ENCODE results near the gene COX7A2L. TPM values are rescaled to one million over a fixed set of nuclear protein-coding genes. Genes with fewer than 3 reads are reported as not detected.

COX7A2L gene
- total and polyA plus RNA-seq, 4 donors, result 55.0 to 102 (median 77.0) TPM

DNA sequence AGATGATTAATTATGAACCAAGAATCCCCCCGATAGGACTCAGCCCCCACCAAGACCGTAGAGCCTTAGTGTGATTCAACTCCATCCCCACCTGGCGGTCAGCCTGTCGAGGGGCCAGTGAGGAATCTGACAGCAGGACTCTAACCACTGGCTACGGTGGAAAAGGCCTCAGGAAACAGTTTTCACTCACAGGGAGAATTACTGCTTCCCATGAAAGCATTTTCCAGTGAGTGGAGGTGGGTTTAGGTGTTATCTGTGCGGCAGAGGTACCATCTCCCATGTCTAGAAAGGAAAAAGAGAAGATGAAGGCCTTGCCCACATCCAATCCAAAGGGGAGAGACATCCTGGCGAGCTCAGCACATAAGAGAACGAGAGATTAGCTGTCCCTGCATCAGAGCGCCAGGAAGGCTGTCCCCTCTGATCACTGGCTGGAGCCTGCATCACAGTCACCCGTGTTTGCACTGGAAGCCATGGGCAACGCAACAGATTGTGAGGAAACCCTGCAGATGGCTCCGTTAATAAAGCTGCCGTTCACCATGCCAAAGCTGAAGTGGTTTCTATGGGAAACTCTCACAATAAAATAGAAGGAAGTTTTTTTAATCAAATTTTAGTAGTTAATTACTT is 22.3 kb downstream of the COX7A2L start:
- Histone ChIP-seq H3K4me1 (ENCODE audit: control insufficient read depth in 4 of 4, insufficient read depth in 4 of 4, low read length in 3 of 4) (peaks cover 0 to 14% (median 6%) of the 10 kb centered on the region in 4 donors), H3K36me3 (ENCODE audit: control insufficient read depth in 4 of 4, insufficient read depth in 3 of 4, low read depth in 1 of 4, low read length in 3 of 4) (peaks cover 7 to 19% (median 8%) of the 10 kb centered on the region in 4 donors), H3K9me3 (ENCODE audit: control insufficient read depth in 4 of 4, low read length in 3 of 4) (no peaks in the 10 kb centered on the region), H3K4me3 (ENCODE audit: low read depth in 1 of 3, low read length in 3 of 3) (no peak overlapping the region), H3K27ac (ENCODE audit: low read depth in 1 of 2, low read length in 2 of 2) (no peak overlapping the region), H3K27me3 (ENCODE audit: control insufficient read depth in 4 of 4, insufficient read depth in 4 of 4, low read length in 3 of 4) (no peaks in the 10 kb centered on the region), H3K9ac (ENCODE audit: low read depth in 1 of 2, low read length in 2 of 2) (no peak overlapping the region)
- TF ChIP-seq JUND (IDR thresholded peaks at IDR 0.05) (no peak), GABPA (IDR thresholded peaks at IDR 0.05 in 1 of 2, conservative IDR thresholded peaks at IDR 0.05 in 1 of 2) (no peak), RXRA (IDR thresholded peaks at IDR 0.05) (no peak), NR2F2 (IDR thresholded peaks at IDR 0.05) (no peak), EGR1 (IDR thresholded peaks at IDR 0.05; ENCODE audit: low read depth in 2 of 2) (no peak), RAD21 (IDR thresholded peaks at IDR 0.05) (no peak), HNF4A (conservative IDR thresholded peaks at IDR 0.05) (no peak), FOXA1 (IDR thresholded peaks at IDR 0.05) (no peak), SP1 (IDR thresholded peaks at IDR 0.05) (no peak), FOXA2 (IDR thresholded peaks at IDR 0.05) (no peak)
- TF ChIP-seq, protein P1, sequence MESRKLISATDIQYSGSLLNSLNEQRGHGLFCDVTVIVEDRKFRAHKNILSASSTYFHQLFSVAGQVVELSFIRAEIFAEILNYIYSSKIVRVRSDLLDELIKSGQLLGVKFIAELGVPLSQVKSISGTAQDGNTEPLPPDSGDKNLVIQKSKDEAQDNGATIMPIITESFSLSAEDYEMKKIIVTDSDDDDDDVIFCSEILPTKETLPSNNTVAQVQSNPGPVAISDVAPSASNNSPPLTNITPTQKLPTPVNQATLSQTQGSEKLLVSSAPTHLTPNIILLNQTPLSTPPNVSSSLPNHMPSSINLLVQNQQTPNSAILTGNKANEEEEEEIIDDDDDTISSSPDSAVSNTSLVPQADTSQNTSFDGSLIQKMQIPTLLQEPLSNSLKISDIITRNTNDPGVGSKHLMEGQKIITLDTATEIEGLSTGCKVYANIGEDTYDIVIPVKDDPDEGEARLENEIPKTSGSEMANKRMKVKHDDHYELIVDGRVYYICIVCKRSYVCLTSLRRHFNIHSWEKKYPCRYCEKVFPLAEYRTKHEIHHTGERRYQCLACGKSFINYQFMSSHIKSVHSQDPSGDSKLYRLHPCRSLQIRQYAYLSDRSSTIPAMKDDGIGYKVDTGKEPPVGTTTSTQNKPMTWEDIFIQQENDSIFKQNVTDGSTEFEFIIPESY (IDR thresholded peaks at IDR 0.05), result no peak
- TF ChIP-seq, protein P2, sequence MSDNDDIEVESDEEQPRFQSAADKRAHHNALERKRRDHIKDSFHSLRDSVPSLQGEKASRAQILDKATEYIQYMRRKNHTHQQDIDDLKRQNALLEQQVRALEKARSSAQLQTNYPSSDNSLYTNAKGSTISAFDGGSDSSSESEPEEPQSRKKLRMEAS (IDR thresholded peaks at IDR 0.05), result no peak
- TF ChIP-seq, protein P3, sequence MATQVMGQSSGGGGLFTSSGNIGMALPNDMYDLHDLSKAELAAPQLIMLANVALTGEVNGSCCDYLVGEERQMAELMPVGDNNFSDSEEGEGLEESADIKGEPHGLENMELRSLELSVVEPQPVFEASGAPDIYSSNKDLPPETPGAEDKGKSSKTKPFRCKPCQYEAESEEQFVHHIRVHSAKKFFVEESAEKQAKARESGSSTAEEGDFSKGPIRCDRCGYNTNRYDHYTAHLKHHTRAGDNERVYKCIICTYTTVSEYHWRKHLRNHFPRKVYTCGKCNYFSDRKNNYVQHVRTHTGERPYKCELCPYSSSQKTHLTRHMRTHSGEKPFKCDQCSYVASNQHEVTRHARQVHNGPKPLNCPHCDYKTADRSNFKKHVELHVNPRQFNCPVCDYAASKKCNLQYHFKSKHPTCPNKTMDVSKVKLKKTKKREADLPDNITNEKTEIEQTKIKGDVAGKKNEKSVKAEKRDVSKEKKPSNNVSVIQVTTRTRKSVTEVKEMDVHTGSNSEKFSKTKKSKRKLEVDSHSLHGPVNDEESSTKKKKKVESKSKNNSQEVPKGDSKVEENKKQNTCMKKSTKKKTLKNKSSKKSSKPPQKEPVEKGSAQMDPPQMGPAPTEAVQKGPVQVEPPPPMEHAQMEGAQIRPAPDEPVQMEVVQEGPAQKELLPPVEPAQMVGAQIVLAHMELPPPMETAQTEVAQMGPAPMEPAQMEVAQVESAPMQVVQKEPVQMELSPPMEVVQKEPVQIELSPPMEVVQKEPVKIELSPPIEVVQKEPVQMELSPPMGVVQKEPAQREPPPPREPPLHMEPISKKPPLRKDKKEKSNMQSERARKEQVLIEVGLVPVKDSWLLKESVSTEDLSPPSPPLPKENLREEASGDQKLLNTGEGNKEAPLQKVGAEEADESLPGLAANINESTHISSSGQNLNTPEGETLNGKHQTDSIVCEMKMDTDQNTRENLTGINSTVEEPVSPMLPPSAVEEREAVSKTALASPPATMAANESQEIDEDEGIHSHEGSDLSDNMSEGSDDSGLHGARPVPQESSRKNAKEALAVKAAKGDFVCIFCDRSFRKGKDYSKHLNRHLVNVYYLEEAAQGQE (IDR thresholded peaks at IDR 0.05), result no peak
- TF ChIP-seq, protein P4, sequence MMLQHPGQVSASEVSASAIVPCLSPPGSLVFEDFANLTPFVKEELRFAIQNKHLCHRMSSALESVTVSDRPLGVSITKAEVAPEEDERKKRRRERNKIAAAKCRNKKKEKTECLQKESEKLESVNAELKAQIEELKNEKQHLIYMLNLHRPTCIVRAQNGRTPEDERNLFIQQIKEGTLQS (IDR thresholded peaks at IDR 0.05), result no peak
- no peak for DNase-seq (ENCODE audit: low spot score)
- 96% methylated on average over 13 of the region's 13 CpGs for WGBS

DNA sequence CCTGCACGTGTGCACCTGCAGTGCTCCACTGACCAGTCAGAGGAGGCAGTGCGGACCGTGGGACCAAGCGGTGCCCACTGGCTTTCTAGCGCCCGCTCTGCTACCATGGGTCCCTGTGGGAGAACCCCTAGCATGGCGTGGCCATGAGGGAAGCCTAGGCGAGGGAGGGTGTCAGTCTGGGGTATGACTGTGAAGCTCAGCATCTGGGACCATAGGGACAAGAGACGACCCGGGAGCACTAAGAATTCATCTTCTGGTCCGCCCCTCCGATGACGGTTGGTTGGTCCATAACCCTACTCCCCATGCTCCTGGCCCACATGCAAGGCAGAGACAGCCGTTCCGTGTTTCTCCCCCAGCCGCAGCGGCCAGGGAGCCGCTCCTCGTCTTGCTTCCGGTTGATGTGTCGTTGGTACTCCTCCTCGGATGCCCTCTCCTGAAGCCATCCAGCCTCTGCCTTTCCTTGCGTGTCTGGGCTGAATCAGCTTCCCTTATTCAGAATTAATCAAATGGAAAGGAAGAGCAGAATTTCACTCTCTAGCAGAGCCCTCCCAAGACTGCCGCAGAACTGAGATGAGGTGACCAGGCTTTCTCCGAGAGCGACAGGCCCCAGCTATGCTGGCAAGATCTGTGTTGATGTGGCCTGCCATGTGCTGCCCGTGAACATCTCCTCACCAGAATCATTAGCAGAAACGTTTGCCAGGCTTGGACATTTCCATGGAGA is 23.0 kb downstream of the COX7A2L start:
- TF ChIP-seq SP1 (IDR thresholded peaks at IDR 0.05) (no peak), NR2F2 (IDR thresholded peaks at IDR 0.05) (no peak), JUND (IDR thresholded peaks at IDR 0.05) (no peak), YY1 (IDR thresholded peaks at IDR 0.05) (no peak), GABPA (IDR thresholded peaks at IDR 0.05 in 1 of 2, conservative IDR thresholded peaks at IDR 0.05 in 1 of 2) (no peak), HNF4A (conservative IDR thresholded peaks at IDR 0.05) (no peak), FOXA1 (IDR thresholded peaks at IDR 0.05) (no peak), TAF1 (conservative IDR thresholded peaks at IDR 0.05) (no peak), RAD21 (IDR thresholded peaks at IDR 0.05) (no peak), HNF4G (IDR thresholded peaks at IDR 0.05) (no peak)
- TF ChIP-seq, protein P5, sequence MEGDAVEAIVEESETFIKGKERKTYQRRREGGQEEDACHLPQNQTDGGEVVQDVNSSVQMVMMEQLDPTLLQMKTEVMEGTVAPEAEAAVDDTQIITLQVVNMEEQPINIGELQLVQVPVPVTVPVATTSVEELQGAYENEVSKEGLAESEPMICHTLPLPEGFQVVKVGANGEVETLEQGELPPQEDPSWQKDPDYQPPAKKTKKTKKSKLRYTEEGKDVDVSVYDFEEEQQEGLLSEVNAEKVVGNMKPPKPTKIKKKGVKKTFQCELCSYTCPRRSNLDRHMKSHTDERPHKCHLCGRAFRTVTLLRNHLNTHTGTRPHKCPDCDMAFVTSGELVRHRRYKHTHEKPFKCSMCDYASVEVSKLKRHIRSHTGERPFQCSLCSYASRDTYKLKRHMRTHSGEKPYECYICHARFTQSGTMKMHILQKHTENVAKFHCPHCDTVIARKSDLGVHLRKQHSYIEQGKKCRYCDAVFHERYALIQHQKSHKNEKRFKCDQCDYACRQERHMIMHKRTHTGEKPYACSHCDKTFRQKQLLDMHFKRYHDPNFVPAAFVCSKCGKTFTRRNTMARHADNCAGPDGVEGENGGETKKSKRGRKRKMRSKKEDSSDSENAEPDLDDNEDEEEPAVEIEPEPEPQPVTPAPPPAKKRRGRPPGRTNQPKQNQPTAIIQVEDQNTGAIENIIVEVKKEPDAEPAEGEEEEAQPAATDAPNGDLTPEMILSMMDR (IDR thresholded peaks at IDR 0.05; ENCODE audit: low read depth, low read length, missing input control), result no peak
- TF ChIP-seq, protein P4 (IDR thresholded peaks at IDR 0.05), result no peak
- WGBS, result 96% methylated on average over 28 of the region's 28 CpGs
- Histone ChIP-seq H3K4me1 (ENCODE audit: control insufficient read depth in 4 of 4, insufficient read depth in 4 of 4, low read length in 3 of 4) (peaks cover 0 to 11% (median 3%) of the 10 kb centered on the region in 4 donors), H3K4me3 (ENCODE audit: low read depth in 1 of 3, low read length in 3 of 3) (no peak overlapping the region), H3K9ac (ENCODE audit: low read depth in 1 of 2, low read length in 2 of 2) (no peak overlapping the region), H3K9me3 (ENCODE audit: control insufficient read depth in 4 of 4, low read length in 3 of 4) (no peaks in the 10 kb centered on the region), H3K27me3 (ENCODE audit: control insufficient read depth in 4 of 4, insufficient read depth in 4 of 4, low read length in 3 of 4) (no peaks in the 10 kb centered on the region), H3K27ac (ENCODE audit: low read depth in 1 of 2, low read length in 2 of 2) (no peak overlapping the region), H3K36me3 (ENCODE audit: control insufficient read depth in 4 of 4, insufficient read depth in 3 of 4, low read depth in 1 of 4, low read length in 3 of 4) (peaks cover 7 to 24% (median 11%) of the 10 kb centered on the region in 4 donors)
- DNase-seq (ENCODE audit: low spot score), result no peak
